H7 (cell line): ENCODE results near the gene TMEM52. TPM values are rescaled to one million over a fixed set of nuclear protein-coding genes. Genes with fewer than 3 reads are reported as not detected.

Experiments
- DNase-seq: peaks from one replicate; pipeline ENCODE4 v3.0.0; 2012
- H3K27me3 ChIP-seq: 2 replicates; pipeline ENCODE4 v1.6.0; 2011; ENCODE audit warnings: mild to moderate bottlenecking, low read length; ENCODE audit not compliant: control insufficient read depth, insufficient read depth
- H3K36me3 ChIP-seq: replicated peaks from 2 replicates; pipeline ENCODE4 v1.5.1; 2011; ENCODE audit warnings: low read length; ENCODE audit not compliant: control insufficient read depth, insufficient read depth
- H3K4me3 ChIP-seq: 2 replicates; pipeline ENCODE4 v1.5.1; 2011; ENCODE audit warnings: low read depth, mild to moderate bottlenecking, control low read depth, low read length, moderate library complexity; ENCODE audit not compliant: insufficient read depth
- total RNA-seq: library from RNA; depleted of rRNA; stranded (reverse); fragments of >200 nt; shearing (Covaris generic); gene quantifications from 2 replicates; pipeline ENCODE4 v1.2.3, GENCODE V29; 2014

TMEM52 gene
- total RNA-seq, 1 experiment from 2014 or later = 24.1 TPM

DNA sequence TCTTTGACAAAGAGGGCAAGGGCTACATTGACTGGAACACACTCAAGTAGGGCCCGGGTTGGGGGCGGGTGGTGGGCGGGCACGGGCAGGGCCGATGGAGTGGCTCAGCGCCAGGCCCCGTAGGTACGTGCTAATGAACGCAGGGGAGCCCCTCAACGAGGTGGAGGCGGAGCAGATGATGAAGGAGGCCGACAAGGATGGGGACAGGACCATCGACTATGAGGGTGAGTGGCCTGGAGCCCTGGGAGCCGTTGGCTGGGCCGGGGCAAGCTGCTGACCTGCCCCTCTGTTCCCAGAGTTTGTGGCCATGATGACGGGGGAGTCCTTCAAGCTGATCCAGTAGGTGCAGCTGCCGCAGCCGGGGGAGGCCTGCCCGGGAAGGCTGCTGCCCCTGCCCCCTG is 2.2 kb downstream of the TMEM52 start:
- no peaks in the 10 kb centered on the region for H3K36me3 ChIP-seq
- H3K4me3 ChIP-seq = no peak overlapping the region
- DNase-seq = no peak
- peaks cover 10% of the 10 kb centered on the region for H3K27me3 ChIP-seq

DNA sequence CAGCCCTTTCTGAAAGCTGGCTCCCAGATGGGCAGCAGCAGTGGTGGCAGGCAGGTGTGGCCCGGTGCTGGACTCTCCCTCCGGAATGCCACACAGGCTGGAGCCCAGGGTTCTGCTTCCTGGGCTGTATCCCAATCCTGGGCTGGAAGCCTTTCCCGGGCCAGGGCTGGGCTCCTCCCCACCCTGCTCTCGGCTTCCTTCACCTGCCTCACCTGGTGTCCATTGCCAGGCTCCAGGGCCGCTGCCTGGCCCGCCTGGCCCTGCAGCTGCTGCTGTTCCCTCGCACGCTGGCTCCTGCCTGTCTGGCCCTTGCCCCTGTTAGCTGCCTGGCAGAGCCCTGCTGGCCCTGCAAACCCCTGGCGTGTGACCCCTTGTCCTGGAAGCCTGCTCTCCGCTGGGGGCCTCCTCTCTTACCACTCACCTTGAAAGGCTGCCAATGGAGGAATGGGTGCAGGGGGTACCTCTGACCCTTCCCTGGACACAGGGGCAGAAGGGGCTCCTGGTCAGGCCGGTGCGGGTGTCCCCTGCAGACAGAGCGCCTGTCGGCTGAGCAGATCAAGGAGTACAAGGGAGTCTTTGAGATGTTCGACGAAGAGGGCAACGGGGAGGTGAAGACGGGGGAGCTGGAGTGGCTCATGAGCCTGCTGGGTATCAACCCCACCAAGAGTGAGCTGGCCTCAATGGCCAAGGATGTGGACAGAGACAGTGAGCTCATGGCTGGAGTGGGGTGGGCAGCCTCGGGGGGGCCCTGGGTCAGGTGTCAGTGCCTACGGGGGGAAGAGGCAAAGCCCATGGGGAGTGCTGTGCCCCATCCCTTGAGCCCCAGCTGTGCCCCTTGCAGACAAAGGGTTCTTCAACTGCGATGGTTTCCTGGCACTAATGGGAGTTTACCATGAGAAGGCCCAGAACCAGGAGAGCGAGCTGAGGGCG is 2.9 kb downstream of the TMEM52 start:
- no peak for DNase-seq
- no peaks in the 10 kb centered on the region for H3K36me3 ChIP-seq
- H3K4me3 ChIP-seq = no peak overlapping the region
- peaks cover 10% of the 10 kb centered on the region for H3K27me3 ChIP-seq

DNA sequence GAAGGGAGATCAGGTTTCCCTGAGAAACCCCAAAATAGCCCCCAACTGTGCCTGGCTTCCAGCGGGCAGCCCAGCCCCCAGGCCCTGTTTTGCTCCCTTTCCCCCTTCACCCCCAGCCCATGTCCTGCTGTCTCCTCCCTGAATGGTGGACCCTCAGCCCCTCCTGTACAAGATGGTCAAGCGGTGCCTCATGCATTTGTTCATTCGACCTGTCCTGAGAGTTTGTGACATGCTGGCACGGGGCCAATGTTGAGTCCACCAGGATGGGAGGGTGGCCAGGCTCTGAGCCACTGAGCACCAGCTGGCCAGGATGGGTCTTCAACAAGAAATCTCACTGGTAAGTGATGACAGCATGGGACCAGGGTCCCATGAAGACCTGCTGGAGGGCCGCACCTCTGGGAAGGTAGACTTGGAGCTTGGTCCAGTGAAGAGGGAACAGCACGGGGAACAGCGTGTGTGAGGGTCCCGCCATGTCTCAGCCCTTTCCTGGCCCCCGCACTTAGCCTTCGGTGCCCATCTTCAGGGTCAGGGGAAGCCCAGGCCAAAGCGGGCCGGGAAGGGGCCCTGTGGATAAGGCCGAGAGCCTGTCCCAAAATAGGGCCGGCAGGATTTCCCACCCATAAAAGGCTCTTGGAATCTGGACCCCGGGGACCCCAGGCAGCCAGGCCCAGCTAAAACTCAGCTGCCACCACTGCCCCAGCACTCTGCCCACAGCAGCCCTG is 3.9 kb downstream of the TMEM52 start, which contains the start of gene CALML6:
TSS of gene CALML6 (plus strand) at position 290 of the 722 bp plus-strand sequence. CDS start at position 311, 21 bp downstream.
- H3K36me3 ChIP-seq = no peaks in the 10 kb centered on the region
- H3K4me3 ChIP-seq = no peak within 1 kb of the TSS
- H3K27me3 ChIP-seq = peaks cover 9% of the 10 kb centered on the region
- DNase-seq = no peak

DNA sequence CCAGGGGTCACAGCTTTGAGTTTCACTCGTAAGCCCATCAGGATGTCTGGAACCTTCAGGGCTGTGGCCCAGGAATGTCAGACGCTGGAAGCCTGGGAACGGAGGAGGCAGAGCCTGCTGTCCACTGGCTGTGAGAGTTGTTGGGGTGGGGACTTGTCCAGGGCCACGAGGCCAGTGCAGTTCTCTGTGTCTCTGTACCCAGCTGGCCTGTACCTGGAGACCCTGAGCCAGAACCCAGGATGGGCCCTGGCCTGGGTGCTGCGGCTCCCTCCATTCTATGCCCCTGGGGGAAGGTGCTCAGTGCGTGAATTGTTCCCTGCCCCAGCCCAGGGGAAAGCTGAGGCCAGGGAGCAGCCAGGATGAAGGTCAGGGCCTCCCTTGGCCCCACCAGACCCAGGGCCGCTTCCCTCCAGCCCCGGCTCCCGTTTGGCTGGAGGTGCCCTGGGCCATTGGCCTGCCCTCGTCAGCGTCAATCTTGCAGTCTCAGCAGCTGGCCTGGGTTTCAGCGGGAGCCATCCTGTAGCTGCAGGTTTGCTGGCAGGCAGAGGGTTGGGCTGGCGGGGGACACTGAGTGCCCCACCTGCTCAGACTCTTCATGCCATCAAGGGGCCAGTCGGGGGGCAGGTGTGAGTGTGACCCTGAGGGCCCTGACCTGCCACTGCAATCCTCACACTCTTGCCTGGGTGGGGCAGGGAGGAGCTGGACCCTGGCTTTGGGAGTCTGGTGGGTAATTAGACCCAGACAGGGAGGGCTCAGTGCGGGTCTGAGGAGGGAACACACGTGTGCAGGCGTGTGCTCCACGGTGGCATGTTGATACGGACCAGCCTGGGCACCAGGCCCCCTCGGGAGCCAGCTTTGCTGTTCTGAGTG is 4.7 kb downstream of the TMEM52 start:
- H3K4me3 ChIP-seq = no peak overlapping the region
- DNase-seq = no peak
- H3K27me3 ChIP-seq = peaks cover 6% of the 10 kb centered on the region; the same call in 1 of the 2 replicates
- H3K36me3 ChIP-seq = no peaks in the 10 kb centered on the region

DNA sequence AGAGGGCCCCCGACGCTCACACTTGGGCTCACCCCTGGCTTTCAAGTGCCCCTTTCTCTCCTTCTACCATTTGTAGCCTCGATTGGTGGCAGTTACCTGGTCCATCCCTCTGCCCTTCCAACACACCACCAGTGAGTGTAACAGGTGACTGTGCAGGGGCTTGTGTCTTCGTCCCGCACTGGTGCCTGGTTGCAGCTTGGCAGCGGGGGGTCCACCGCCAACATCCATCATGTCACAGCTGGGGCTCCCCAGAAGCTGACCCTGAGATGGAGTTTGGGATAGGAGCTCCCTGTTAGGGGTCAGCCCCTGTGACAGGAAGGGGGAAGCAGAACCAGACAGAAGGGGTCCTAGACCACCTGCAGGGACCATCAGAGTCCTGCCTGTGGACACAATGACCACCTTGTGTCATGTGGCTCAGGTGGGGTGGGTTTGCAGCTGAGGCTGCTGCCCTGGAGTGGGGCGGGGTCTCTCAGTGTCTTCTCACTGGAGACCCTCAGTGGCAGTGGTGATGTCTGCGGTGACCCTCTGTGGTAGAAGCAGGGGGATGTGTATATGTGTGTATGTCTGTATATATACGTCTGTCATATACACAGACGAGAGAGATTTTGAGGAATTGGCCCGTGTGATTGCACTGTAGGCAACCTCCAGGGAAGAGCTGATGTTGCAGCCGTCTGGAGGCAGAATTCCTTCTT is 7.6 kb downstream of the TMEM52 start:
- Histone ChIP-seq H3K36me3 (no peaks in the 10 kb centered on the region), H3K4me3 (no peak overlapping the region), H3K27me3 (peaks cover 4% of the 10 kb centered on the region; the same call in 1 of the 2 replicates)
- DNase-seq = no peak

DNA sequence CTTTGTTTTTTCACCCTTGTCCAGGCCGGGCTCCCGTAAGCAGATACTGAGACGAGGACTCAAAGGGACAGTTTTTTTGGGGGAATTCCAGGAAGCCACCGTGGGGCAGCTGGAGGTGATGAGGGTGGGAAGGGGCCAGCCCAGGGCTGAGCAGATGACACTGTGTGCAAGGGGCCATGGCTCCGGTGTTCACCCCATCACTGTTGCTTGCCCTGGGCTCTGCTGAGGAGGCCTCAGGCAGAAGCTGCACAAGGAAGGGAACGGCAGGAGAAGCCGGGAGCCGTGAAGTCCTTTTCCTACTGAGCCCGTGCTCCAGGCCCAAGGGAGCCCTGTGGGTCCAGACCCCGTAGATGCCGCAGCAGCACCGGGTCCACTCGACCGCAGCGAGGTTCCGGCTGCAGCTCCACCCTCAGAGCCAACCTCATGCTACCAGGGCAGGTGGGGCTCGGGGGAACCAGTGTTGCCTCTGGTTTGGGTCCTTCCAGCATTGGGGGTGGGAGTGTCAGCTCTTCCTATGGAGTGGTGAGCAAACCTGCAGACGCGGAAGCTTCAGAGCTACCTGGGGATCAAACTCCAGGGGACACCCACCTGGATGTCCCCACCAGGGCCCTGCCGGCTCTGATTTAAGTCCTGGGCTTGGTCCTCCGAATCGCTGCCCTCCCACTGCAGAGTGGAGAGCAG is 8.3 kb downstream of the TMEM52 start:
- DNase-seq = no peak
- Histone ChIP-seq H3K36me3 (no peaks in the 10 kb centered on the region), H3K4me3 (no peak overlapping the region), H3K27me3 (peaks cover 4% of the 10 kb centered on the region; the same call in 1 of the 2 replicates)

DNA sequence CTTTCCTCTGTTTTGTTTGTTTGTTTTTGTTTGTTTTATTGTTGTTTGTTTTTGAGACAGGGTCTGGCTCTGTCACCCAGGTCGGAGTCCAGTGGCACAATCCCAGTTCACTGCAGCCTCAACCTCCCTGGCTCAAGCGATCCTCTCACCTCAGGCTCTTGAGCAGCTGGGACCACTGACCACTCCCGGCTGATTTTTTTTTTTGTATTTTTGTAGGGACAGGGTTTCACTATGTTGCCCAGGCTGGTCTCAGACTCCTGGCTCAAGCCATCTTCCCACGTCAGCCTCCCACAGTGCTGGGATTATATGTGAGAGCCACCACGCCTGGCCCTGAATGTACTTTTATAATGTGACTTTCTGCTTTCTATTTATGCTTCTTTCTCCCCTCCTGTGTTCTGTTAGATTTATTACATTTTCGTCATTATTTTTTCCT is 9.0 kb downstream of the TMEM52 start:
- no peaks in the 10 kb centered on the region for H3K36me3 ChIP-seq
- H3K4me3 ChIP-seq = peak overlapping the region; percentile 57; the same call in 1 of the 2 replicates
- peaks cover 4% of the 10 kb centered on the region; the same call in 1 of the 2 replicates for H3K27me3 ChIP-seq
- DNase-seq = no peak

DNA sequence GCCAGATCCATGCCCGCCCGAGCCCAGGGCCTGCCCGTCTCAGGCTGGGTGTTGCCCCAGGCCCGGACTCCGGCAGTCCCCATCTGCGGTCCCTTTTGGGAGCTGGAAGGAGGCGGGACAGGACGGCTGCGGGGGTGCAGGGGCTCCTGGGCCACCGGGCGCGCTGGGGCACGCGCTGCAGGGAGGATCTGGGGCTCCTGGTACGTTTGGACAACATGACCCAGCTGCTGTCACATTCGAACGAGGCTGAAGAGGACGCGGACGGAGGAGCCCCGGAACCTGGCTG is 10.6 kb downstream of the TMEM52 start:
- Histone ChIP-seq H3K4me3 (peak overlapping the region; percentile 88), H3K27me3 (peaks cover 4% of the 10 kb centered on the region; the same call in 1 of the 2 replicates), H3K36me3 (no peaks in the 10 kb centered on the region)
- no peak for DNase-seq

DNA sequence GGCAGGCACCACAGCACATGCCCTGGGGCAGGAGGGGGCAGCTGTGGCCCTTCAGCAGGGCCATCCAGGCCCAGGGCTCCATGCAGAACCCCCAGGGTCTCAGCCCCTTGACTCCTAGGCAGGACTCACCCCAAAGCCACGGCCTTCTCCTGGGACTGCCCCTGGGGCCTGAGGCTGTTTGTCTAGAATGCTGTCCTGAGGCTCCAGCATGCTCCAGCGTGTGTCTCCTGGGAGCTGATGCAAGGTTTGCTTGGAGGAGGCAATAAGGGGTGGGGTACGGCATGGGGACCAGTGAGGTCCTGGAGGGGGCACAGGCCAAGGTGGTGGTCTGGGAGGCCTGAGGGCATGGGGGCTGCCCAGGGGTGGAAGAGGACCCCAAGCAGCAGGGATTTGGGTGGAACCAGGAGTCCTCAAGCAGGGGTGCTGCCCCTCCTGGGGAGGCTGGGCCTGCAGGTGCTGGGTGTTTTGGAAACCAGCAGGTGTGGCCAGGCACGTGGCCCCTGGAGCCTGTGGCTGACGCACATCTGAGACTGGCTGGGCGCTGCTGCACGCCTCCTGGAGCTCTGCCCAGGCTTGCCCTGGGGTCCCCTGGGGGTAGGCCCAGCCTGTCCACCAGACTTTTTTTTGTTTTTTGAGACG is 11.9 kb downstream of the TMEM52 start:
- Histone ChIP-seq H3K36me3 (no peaks in the 10 kb centered on the region), H3K4me3 (no peak overlapping the region), H3K27me3 (peaks cover 4% of the 10 kb centered on the region; the same call in 1 of the 2 replicates)
- DNase-seq = no peak

DNA sequence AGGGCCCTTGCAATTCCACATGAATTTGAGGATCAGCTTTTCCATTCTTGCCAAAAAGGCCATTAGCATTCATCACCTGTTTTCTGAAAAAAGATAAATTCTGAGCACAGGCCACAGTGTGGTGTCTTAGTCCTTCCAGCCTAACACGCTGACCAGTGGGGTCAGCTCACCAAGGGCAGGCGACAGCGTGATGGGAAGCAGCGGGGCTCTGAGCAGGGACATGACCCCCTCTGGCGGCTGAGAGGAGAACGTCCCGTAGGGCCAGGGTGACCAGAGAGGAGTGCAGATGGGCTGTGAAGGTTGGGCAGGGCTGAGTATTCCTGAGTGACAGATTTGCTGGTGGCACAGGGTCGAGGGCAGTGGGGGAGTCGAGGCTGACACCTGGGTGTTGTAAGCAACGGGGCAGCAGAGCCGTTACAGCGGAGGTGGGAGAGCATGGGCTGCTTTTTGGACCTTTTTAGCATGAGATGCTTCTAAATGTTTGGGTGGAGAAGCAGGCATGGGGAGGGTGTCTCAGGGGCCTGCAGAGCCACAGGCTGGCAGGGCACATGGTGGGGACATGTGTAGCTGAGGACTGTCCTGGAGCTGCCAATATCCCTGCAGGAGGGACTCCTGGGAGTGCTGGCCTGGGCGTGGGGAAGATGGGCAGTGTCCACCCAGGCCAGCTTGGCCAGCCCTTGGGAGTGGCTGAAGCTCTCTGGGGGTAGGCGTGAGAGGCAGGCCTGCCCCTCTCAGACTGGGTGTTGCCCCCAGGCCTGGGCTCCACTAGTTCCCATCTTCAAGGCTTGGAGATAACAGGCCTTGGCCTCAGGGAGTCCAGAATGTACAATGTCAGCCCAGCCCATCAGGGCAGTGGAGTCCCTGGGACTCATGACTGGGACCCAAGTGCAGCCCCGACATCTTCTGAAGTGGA is 12.6 kb downstream of the TMEM52 start:
- Histone ChIP-seq H3K4me3 (no peak overlapping the region), H3K27me3 (peaks cover 4% of the 10 kb centered on the region; the same call in 1 of the 2 replicates), H3K36me3 (no peaks in the 10 kb centered on the region)
- DNase-seq = peak; percentile 94

DNA sequence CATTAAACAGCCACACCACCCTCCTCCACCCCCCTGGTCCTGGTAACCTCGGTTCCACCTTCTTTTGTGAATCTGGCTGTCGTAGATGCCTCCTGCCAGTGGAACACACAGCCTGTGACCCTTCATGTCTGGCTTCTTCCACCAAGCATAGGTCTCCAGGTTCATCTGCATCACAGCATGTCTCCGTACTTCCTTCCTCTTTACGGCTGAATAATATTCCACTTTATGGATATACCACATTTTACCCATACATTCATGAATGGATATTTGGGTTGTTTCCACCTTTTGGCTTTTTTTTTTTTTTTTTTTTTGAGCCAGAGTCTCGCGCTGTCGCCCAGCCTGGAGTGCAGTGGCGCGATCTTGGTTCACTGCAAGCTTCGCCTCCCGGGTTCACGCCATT is 15.9 kb downstream of the TMEM52 start:
- peaks cover under 1% of the 10 kb centered on the region; the same call in 1 of the 2 replicates for H3K27me3 ChIP-seq
- no peaks in the 10 kb centered on the region for H3K36me3 ChIP-seq
- H3K4me3 ChIP-seq = no peak overlapping the region
- DNase-seq = no peak

DNA sequence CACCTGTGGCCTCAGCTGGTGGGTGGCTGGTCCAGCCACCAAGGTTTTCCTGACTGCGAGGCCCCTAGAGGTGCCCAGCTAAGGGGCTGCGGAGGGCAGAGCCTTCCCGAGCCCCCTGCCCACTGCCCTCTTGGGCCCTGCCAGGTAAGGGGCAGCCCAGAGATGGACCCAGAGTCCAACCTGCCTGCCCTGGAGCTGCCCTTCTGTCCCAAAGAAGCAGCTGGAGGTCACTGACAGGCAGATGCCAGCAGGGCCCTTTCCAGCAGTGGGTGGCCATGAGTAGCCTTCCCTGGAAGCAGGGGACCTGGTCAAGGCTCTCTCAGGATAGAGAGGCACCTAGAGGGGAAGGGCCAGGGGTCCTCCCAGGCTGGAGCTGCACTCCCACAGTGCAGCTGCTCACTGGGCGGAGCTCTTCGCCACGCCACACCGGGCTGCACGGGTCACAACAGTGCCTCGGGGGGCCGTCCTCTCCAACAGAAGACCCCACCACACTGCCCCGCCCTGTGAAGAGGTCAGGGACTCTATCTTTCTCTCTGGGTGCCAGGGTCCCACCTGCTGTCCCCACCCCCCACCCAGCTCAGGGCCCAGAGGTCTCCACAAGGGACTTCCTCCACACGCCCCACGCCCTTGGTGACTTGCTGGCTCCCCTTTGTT is 17.3 kb downstream of the TMEM52 start:
- Histone ChIP-seq H3K27me3 (no peaks in the 10 kb centered on the region), H3K4me3 (no peak overlapping the region), H3K36me3 (no peaks in the 10 kb centered on the region)
- DNase-seq = no peak
